Tibial nerve (tissue), 4 donors: ENCODE results near the gene CACNG8.

Experiments
- CTCF ChIP-seq, 5 experiments: fragments of 200-600 bp in 3 of 5; fragments of 450-650 bp in 2 of 5; sonication (generic) in 3 of 5; IDR thresholded peaks; one replicate each; pipeline ENCODE4 v1.5.1; 2016 to 2019; ENCODE audit warnings: antibody characterized with exemption in 5 of 5, mild to moderate bottlenecking in 3 of 5, moderate library complexity in 2 of 5
- EP300 ChIP-seq, 2 donors: sonication (generic); formaldehyde crosslinking; IDR thresholded peaks; one replicate each; pipeline ENCODE4 v1.6.1; 2017; ENCODE audit warnings: antibody characterized with exemption in 2 of 2, mild to moderate bottlenecking in 1 of 2

- TF ChIP-seq CTCF (IDR thresholded peaks at IDR 0.05) = no peak
- no peak for TF ChIP-seq EP300 (IDR thresholded peaks at IDR 0.05)
Observed at GRCh38 chr19:53965091-53965490, 2.4 kb downstream of the CACNG8 start.
